Left forelimb (tissue), 1 donor: ENCODE results near the gene C1orf21.

Source experiments
- DNase-seq: peaks from one replicate; pipeline ENCODE4 v3.0.0-alpha.2; 2018; ENCODE audit warnings: low spot score

Gene C1orf21

GRCh38 chr1:184630679-184631060, 243.8 kb downstream of the C1orf21 start:
- no peak for DNase-seq

- no peak for DNase-seq
Measured at GRCh38 chr1:184632415-184633175, 245.8 kb downstream of the C1orf21 start.

- no peak for DNase-seq
Measured at GRCh38 chr1:184633785-184634184, 247.0 kb downstream of the C1orf21 start.

- DNase-seq, result no peak
Measured at GRCh38 chr1:184634296-184634695, 247.5 kb downstream of the C1orf21 start.

- no peak for DNase-seq
Measured at GRCh38 chr1:184635347-184635979, 248.6 kb downstream of the C1orf21 start.

GRCh38 chr1:184635980-184636431, 249.2 kb downstream of the C1orf21 start:
- no peak for DNase-seq

GRCh38 chr1:184637664-184638240, 250.9 kb downstream of the C1orf21 start:
- no peak for DNase-seq

GRCh38 chr1:184639205-184639604, 252.4 kb downstream of the C1orf21 start:
- DNase-seq, result no peak

GRCh38 chr1:184640505-184640904, 253.7 kb downstream of the C1orf21 start:
- DNase-seq, result no peak

- DNase-seq, result no peak
Measured at GRCh38 chr1:184641894-184642293, 255.1 kb downstream of the C1orf21 start.

- no peak for DNase-seq
Measured at GRCh38 chr1:184643661-184644060, 256.8 kb downstream of the C1orf21 start.

- no peak for DNase-seq
Measured at GRCh38 chr1:184644771-184645170, 257.9 kb downstream of the C1orf21 start.

GRCh38 chr1:184646178-184646701, 259.4 kb downstream of the C1orf21 start:
- DNase-seq, result no peak

- no peak for DNase-seq
Measured at GRCh38 chr1:184646824-184647223, 260.0 kb downstream of the C1orf21 start.

GRCh38 chr1:184647471-184647870, 260.6 kb downstream of the C1orf21 start:
- DNase-seq, result no peak

- DNase-seq, result no peak
Measured at GRCh38 chr1:184648160-184648855, 261.5 kb downstream of the C1orf21 start.

- DNase-seq, result no peak
Measured at GRCh38 chr1:184648856-184649201, 262.0 kb downstream of the C1orf21 start.

GRCh38 chr1:184649451-184649888, 262.6 kb downstream of the C1orf21 start:
- DNase-seq, result no peak

GRCh38 chr1:184650177-184650866, 263.5 kb downstream of the C1orf21 start:
- DNase-seq, result no peak

GRCh38 chr1:184655185-184655584, 268.4 kb downstream of the C1orf21 start:
- DNase-seq, result no peak

GRCh38 chr1:184656221-184656620, 269.4 kb downstream of the C1orf21 start:
- DNase-seq, result no peak

- DNase-seq, result no peak
Measured at GRCh38 chr1:184658055-184658454, 271.2 kb downstream of the C1orf21 start.
